Measurements from ENCODE around the gene DSE. TPM values are rescaled to one million over a fixed set of nuclear protein-coding genes. Genes with fewer than 3 reads are reported as not detected.
A peak's percentile ranks its signal among the peaks of the same experiment; 100 is the strongest.

The DSE gene
- total and polyA plus RNA-seq, 9 donors = 23.1 to 61.6 (median 40.6) TPM

- intact Hi-C loops (cut with DNase I) = no loop called here
- no peak for DNase-seq
- WGBS, 3 donors = 86 to 98% (median 95%) methylated on average over 3 of the region's 3 CpGs
- no peaks in the 10 kb centered on the region for H3K36me3 ChIP-seq
- no peaks in the 10 kb centered on the region for H3K9me3 ChIP-seq
- no peaks in the 10 kb centered on the region for H3K27me3 ChIP-seq
- TF ChIP-seq EP300 (IDR thresholded peaks at IDR 0.05) = no peak
- no peak for TF ChIP-seq POLR2A (IDR thresholded peaks at IDR 0.05)
- TF ChIP-seq CTCF (IDR thresholded peaks at IDR 0.05) = no peak
- H3K4me1 ChIP-seq (ENCODE audit: insufficient read depth) = peaks cover 15% of the 10 kb centered on the region
- no peak overlapping the region for H3K27ac ChIP-seq
- H3K4me3 ChIP-seq = no peak overlapping the region
Observed at GRCh38 chr6:116395647-116396046, 24.9 kb downstream of the DSE start.

- Histone ChIP-seq H3K4me3 (no peak overlapping the region), H3K4me1 (ENCODE audit: insufficient read depth) (peaks cover 15% of the 10 kb centered on the region), H3K27me3 (no peaks in the 10 kb centered on the region), H3K27ac (no peak overlapping the region), H3K36me3 (no peaks in the 10 kb centered on the region), H3K9me3 (no peaks in the 10 kb centered on the region)
- DNase-seq = no peak
- intact Hi-C loops (cut with DNase I) = no loop called here
- 69 to 76% (median 71%) methylated on average over 5 of the region's 5 CpGs for WGBS, 3 donors
- TF ChIP-seq CTCF (IDR thresholded peaks at IDR 0.05) (no peak), EP300 (IDR thresholded peaks at IDR 0.05) (no peak), POLR2A (IDR thresholded peaks at IDR 0.05) (no peak)
Observed at GRCh38 chr6:116396441-116396840, 25.7 kb downstream of the DSE start.

- no peaks in the 10 kb centered on the region for H3K27me3 ChIP-seq
- intact Hi-C loops (cut with DNase I) = no loop called here
- no peak overlapping the region for H3K4me3 ChIP-seq
- no peaks in the 10 kb centered on the region for H3K36me3 ChIP-seq
- no peak for TF ChIP-seq POLR2A (IDR thresholded peaks at IDR 0.05)
- no peak for TF ChIP-seq CTCF (IDR thresholded peaks at IDR 0.05)
- no peak for TF ChIP-seq EP300 (IDR thresholded peaks at IDR 0.05)
- H3K9me3 ChIP-seq = no peaks in the 10 kb centered on the region
- WGBS, 3 donors = 4 to 9% (median 5%) methylated on average over 1 of the region's 1 CpG
- H3K27ac ChIP-seq = peak overlapping the region in 1 of 2 donors; percentile 4
- H3K4me1 ChIP-seq (ENCODE audit: insufficient read depth) = peaks cover 13% of the 10 kb centered on the region
- DNase-seq = no peak
Observed at GRCh38 chr6:116397914-116398313, 27.2 kb downstream of the DSE start.

- no peak for DNase-seq
- Histone ChIP-seq H3K36me3 (no peaks in the 10 kb centered on the region), H3K27ac (peak overlapping the region in 1 of 2 donors; percentile 4), H3K27me3 (no peaks in the 10 kb centered on the region), H3K9me3 (no peaks in the 10 kb centered on the region), H3K4me1 (ENCODE audit: insufficient read depth) (peaks cover 13% of the 10 kb centered on the region), H3K4me3 (no peak overlapping the region)
- TF ChIP-seq CTCF (IDR thresholded peaks at IDR 0.05) = no peak
- TF ChIP-seq POLR2A (IDR thresholded peaks at IDR 0.05) = no peak
- TF ChIP-seq EP300 (IDR thresholded peaks at IDR 0.05) = no peak
- WGBS, 3 donors = 2 to 11% (median 9%) methylated on average over 2 of the region's 2 CpGs
- intact Hi-C loops (cut with DNase I) = no loop called here
Observed at GRCh38 chr6:116398316-116399010, 27.7 kb downstream of the DSE start.
